GM12865 (cell line): ENCODE results near the gene UVRAG.

Experiments used
- DNase-seq: peaks from one replicate; pipeline ENCODE4 v3.0.0; 2010; ENCODE audit warnings: low read depth
- H3K4me3 ChIP-seq: 2 replicates; pipeline ENCODE4 v1.5.1; 2011; ENCODE audit warnings: mild to moderate bottlenecking, low read depth, low read length, control low read depth
- TF ChIP-seq, protein P1 (sequence below): IDR thresholded peaks from 2 replicates; pipeline ENCODE4 v1.5.1; 2011; ENCODE audit warnings: low read length, control low read depth, low read depth, inconsistent platforms; ENCODE audit not compliant: insufficient read depth; ENCODE audit errors: missing control alignments

UVRAG gene

DNA sequence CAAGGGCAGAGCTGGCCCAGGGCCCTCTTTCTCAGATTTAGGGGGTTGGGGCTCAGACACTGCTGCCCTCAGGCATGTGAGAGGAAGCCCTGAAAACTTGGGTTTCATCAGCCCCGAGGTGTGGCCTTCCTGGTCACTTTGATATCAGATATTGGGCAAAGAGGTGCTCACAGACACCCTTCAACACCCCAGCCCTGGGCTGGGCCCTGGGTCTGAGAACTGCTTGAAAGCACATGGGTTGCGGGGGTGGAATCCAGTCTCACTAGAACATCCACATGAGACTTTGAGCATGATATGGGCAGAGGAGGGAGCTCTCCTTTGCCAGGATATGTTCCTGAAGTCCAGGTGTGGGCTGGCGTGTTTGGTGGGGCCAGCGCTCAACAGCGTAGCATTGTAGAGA lies 36.0 kb upstream of the UVRAG start:
- TF ChIP-seq, protein P1, sequence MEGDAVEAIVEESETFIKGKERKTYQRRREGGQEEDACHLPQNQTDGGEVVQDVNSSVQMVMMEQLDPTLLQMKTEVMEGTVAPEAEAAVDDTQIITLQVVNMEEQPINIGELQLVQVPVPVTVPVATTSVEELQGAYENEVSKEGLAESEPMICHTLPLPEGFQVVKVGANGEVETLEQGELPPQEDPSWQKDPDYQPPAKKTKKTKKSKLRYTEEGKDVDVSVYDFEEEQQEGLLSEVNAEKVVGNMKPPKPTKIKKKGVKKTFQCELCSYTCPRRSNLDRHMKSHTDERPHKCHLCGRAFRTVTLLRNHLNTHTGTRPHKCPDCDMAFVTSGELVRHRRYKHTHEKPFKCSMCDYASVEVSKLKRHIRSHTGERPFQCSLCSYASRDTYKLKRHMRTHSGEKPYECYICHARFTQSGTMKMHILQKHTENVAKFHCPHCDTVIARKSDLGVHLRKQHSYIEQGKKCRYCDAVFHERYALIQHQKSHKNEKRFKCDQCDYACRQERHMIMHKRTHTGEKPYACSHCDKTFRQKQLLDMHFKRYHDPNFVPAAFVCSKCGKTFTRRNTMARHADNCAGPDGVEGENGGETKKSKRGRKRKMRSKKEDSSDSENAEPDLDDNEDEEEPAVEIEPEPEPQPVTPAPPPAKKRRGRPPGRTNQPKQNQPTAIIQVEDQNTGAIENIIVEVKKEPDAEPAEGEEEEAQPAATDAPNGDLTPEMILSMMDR, result no peak
- H3K4me3 ChIP-seq, result no peak overlapping the region
- no peak for DNase-seq

- H3K4me3 ChIP-seq, result no peak overlapping the region
- DNase-seq, result no peak
- TF ChIP-seq, protein P1, result no peak
These were observed 35.0 kb upstream of the UVRAG start for GRCh38 chr11:75779960-75780359.

DNA sequence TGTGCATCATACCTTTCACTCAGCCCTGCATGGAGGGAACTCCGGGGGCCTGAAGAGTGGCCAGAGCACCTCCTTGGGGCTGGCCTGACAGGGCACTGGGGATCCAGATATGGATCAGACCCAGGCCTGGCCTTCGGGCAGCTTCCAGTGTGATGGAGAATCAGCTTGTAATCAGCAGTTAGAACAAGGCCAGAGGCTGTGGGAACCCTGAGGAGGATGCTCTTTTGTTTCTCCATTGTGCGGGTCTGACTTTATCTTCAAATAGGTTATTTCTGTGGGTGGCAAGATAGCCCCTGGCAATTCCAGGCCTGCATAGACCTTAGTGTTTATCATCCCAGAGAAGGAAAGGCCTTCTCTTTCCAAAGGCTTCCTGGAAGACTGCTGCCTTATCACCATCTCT lies 34.1 kb upstream of the UVRAG start:
- no peak for DNase-seq
- H3K4me3 ChIP-seq, result no peak overlapping the region
- TF ChIP-seq, protein P1, result no peak

GRCh38 chr11:75781296-75781695 lies 33.7 kb upstream of the UVRAG start:
- TF ChIP-seq, protein P1, result no peak
- no peak overlapping the region for H3K4me3 ChIP-seq
- DNase-seq, result no peak

- no peak overlapping the region for H3K4me3 ChIP-seq
- DNase-seq, result no peak
- TF ChIP-seq, protein P1, result no peak
These were observed 33.2 kb upstream of the UVRAG start for GRCh38 chr11:75781831-75782230.

- no peak overlapping the region for H3K4me3 ChIP-seq
- DNase-seq, result no peak
- TF ChIP-seq, protein P1, result no peak
These were observed 32.3 kb upstream of the UVRAG start for GRCh38 chr11:75782540-75783263.
